NK-92 (cell line): ENCODE measurements around the gene IL1RAPL1.
"Not testable (repeated sequence)": the region's sequence is repeated elsewhere in the genome, so short reads cannot be mapped to it uniquely, and the experiment has no call there.

Source experiments
- DNase-seq: peaks from one replicate; lab custom pipeline; 2025; ENCODE audit not compliant: unreplicated experiment; lab: John Stamatoyannopoulos, UW

The IL1RAPL1 gene

DNA sequence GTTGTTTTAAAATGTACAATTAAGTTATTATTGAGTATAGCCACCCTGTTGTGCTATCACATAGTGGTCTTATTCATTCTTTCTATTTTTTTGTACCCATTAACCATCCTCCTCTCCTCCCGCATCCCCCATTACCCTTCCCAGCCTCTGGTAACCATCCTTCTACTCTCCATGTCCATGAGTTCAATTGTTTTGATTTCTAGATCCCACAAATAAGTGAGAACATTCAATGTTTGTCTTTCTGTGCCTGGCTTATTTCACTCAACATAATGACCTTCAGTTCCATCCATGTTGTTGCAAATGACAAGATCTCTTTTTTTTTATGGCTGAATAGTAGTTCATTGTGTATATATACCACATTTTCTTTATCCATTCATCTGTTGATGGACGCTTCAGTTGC, 179.3 kb downstream of the IL1RAPL1 start:
- DNase-seq = not testable (repeated sequence)

DNA sequence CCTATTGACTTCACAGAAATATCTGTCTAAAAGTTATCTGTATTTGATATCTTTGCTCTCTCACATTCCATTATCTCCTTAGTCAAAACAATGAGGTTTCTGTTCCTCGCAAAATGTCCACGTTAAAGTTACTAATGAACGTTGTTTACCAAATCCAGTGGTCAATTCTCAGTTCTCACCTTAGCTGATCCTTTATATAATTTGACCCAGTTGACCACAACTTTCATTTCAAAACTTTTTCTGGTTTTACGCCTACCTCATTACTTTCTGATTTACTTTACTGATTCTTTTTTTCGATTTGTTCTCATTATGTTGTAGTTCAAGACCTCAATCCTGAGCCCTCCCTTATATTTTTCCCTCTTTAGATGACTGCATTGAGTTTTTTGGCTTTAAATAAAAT, 186.6 kb downstream of the IL1RAPL1 start:
- DNase-seq = no peak

DNA sequence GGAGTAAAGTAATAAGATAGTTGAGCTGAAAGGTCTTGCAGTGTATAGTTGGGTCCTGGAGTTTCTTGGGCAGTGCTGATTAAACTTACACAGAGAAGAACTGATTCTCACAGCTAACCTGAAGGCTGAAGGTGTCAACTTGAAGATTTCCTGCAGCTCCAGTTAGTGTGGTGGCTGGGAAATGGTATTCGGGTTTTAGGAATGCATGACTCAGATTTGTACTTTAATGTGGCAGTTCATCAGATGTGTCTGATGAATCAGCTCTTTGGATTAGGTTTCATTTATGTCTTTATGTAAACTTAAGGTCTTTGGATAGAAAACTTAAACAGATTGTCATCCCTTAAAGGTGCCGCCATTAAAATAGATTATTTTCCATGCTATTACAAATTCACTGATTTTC, 200.0 kb downstream of the IL1RAPL1 start:
- DNase-seq = no peak

- not testable (repeated sequence) for DNase-seq
Measured at GRCh38 chrX:28800671-28801070, 213.4 kb downstream of the IL1RAPL1 start.

GRCh38 chrX:28802625-28803024, 215.4 kb downstream of the IL1RAPL1 start:
- no peak for DNase-seq

DNA sequence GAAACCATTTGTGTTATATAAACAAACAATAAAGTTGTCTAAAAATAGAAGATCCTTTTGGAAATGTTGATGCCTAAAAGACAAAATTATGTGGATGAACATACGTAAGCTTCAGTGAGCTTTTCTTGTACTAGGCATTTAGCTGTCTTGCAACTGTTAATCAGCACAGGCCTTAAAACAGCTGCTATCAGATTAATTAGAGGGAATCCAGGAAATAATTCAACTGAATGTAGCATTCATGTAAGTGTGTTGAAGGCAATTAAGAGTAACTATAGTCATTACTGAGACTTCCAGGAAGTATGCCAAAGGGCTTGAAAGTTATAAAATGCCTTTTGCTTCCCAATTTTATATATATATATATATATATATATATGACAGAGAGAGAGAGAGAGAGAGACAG, 248.7 kb downstream of the IL1RAPL1 start:
- DNase-seq = no peak

DNA sequence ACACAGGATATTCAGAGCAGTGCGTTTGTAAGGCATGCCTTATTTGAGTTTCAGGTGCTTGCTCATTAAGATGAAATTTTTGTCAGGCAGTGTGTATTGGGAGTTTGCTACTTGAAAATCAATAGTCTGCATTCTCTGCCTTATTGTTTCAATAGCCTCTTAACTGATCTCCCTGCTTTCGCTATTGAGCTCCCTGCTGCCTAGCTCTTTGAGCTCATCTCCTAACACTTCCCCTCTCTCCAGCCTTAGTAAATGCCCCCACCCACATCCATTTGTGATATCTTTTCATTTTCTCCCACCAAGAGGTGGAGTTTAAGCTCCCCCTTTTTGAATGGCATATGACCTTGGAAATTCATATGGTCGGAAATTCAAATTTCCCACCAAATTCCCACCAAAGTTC, 256.6 kb downstream of the IL1RAPL1 start:
- DNase-seq = no peak

- DNase-seq = no peak
Measured at GRCh38 chrX:28847423-28847822, 260.2 kb downstream of the IL1RAPL1 start.

DNA sequence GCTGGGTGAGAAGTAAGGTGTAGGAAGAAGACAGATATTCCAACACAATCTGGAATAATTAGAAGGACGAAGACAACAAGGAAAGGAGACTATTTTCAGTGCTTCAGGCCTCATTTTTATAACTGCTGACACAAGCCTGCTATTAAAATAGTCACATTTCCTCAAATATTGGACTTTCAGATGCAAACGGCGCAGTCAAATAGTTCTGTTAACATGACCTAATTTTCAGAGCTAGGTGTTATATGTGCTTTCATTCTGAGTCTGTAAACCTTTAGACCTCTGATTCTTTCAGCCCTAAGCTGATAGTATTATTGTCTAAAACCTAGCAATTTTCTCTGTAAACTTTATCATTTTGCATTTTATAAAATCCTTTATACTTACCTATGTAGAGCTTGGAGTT, 261.5 kb downstream of the IL1RAPL1 start:
- no peak for DNase-seq

- DNase-seq = no peak
Measured at GRCh38 chrX:28850955-28851354, 263.7 kb downstream of the IL1RAPL1 start.

DNA sequence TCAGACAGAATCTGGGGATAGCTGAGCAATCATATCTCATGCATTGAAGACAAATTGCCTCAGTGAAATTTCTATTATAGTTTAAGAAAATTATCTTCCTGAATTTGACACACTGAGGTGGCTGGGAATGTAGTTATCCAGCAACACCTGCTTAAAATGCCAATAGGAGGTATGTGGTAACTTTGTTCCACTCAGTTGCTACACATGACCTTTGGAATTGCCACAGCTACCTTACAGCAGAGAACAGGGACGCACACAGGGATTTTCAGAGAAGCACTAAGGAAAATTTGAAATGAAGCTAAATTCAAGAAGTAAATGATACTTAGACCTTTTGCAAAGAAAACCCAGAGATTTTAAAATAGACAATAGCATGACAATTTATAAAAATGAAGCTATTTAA, 264.6 kb downstream of the IL1RAPL1 start:
- DNase-seq = no peak

DNA sequence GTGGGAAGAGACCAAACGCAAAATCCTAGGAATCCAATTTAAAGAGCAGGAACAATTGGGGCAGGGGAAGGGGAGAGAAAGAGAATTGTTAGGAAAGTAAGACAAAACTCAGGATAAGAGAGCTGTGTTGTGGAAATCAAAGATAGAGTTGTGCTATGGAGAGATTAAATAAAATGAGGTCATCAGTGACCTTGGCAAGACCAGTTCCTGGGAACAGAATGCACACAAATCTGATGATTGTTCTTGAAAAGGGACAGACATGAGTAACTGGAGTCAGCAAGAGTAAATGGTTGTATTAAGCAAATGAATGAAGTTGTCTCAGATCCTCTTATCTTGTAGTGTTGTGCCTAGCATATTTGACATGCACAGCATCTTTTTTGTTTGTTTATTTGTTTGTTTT, 267.4 kb downstream of the IL1RAPL1 start:
- DNase-seq = no peak

DNA sequence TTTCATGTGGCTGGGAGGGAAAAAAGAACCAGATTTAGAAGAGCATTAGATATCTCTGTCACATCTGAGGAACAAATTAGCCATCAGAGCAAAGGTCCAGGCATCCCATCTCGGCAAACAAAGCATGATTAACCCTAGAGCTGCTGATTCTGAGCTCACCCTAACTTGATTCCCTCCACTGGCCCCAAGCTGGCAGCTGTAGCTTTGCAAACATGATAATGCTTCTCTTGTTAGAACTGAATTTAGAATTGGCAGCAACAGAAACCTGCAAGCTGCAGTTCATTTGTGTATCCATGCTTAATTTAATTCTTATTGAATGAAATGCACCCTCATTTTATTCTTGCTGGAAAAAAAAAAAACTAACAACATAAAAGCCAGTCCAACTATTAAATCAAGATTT, 289.2 kb downstream of the IL1RAPL1 start:
- no peak for DNase-seq

- no peak for DNase-seq
Measured at GRCh38 chrX:28876901-28877300, 289.7 kb downstream of the IL1RAPL1 start.

DNA sequence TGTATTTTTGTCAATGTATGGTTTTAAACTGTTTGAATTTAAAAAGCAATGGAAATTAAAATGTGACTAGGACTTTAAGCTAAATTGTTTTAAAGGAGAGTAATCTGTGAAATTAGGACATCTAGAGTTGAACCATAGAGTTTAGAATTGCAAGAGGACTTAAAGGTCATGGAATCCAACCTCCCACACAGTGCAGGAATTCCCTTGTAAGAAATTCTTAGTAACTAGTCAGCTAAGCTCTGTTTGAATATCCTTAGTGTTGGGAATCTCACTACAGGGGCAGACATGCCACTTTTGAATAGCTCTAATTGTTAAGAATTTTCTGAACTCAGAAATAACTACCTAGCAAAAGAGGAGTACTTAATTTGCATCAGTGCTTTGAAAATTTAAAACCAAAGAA, 292.9 kb downstream of the IL1RAPL1 start:
- no peak for DNase-seq

DNA sequence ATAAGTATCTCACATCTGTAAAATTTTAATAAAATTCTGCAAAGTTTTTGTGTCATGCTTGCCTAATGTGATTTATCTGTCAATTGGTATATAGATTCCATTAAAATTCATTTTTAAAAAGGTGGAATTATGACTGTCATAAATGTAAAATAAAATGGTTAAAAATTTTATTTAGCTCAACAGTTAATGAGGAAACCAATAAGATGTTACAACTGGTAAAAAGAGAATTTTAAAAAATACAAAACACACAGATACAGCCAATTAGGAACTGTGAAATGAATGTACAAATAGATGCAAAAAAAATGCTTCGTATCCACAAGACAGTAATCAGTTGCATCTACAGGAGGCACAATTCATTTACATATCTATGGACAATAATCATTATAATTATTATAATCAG, 297.6 kb downstream of the IL1RAPL1 start:
- DNase-seq = no peak

GRCh38 chrX:28888416-28888815, 301.2 kb downstream of the IL1RAPL1 start:
- DNase-seq = no peak

DNA sequence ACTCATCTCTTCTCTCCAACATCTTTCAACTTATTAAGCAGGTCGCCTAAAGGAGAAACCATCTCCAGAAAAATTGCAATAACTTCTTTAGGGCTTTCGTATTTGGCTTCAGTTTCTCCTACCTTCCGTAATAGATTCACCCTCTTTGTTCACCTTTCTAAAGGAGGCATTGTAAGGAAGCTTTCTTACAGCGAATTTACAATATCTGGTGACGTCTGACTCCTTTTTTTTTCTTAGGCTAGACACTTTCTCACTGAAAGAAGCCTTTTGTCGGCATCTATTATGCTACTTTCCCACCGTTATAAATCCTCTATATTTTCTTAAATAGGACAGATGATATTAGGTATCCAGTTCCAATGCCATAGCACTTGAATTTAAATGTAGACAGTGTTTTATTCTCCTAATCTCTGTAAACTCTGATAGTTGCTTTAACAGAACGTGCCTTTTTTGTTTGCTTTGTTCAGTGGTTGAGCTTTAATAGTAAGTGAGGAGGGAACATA, 302.4 kb downstream of the IL1RAPL1 start:
- no peak for DNase-seq

DNA sequence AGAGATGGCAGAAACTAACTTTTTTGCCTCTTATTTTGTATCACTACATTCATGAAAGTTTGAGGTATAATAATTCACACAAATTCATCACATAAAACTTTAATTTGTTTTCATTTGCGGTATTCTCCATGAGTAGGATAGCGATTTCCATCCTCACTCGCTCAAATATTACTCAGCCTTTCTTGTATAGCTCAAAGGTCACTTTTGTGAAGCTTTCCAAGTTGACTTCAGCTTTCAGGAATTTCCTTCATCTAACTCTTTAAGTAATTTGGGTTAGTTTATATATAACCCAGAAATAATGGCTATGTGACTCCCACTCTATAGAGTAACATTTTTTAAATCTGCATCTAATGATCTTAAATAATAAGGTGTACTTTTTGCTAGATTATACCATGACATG, 314.4 kb downstream of the IL1RAPL1 start:
- DNase-seq = no peak

DNA sequence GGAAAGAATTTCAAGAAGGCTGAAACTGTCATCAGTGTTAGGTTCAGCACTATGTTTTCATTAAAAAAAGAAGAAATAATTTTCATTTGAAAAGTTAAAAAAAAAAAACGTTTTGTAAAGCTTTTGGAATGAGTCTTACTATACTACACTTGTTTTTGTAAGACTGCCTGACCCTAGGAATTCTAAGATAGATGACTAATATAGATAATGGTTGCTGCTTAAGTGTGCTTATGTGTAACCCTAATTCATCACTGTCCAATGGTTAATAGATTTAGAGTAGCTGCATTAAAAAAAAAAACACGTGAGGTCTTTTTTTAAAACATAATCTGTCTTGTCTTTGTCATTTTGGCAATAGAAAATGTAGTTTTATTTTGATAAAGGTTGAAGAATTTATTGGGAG, 323.2 kb downstream of the IL1RAPL1 start:
- DNase-seq = no peak

GRCh38 chrX:28920153-28920943, 333.1 kb downstream of the IL1RAPL1 start:
- DNase-seq = no peak

GRCh38 chrX:28922106-28922505, 334.9 kb downstream of the IL1RAPL1 start:
- no peak for DNase-seq

- DNase-seq = no peak
Measured at GRCh38 chrX:28946846-28947245, 359.6 kb downstream of the IL1RAPL1 start.
